H1 (cell line): Measurements from ENCODE around the gene ZFAND3. TPM values are rescaled to one million over a fixed set of nuclear protein-coding genes. Genes with fewer than 3 reads are reported as not detected.

Experiments used
- CTCF ChIA-PET: fragments of 300-600 bp; sonication (Branson Sonifier 250); formaldehyde crosslinking; loops from one replicate; lab custom pipeline; 2021; ENCODE audit not compliant: partially characterized antibody; lab: Charles Lee
- POLR2A ChIA-PET: fragments of 300-600 bp; sonication (Branson Sonifier 250); formaldehyde crosslinking; loops from one replicate; lab custom pipeline; 2021; ENCODE audit warnings: inconsistent platforms; ENCODE audit not compliant: partially characterized antibody; lab: Charles Lee
- DNase-seq, 2 experiments: peaks; one replicate each; pipeline versions ENCODE4 v3.0.0 to v3.0.0-alpha.2; 2010 to 2022; ENCODE audit warnings: low spot score in 2 of 2, low read depth in 1 of 2, mixed read lengths in 1 of 2
- FAIRE-seq: peaks from 2 replicates; lab custom pipeline; 2011; peaks lifted over from hg19 to GRCh38; lab: Jason Lieb, UNC
- H2AFZ ChIP-seq: 2 replicates; pipeline ENCODE4 v1.8.1; 2012; ENCODE audit warnings: low read length, inconsistent platforms
- H2AK5ac ChIP-seq: 2 replicates; pipeline ENCODE4 v1.6.1; 2013; ENCODE audit warnings: low read depth, low read length
- H2BK120ac ChIP-seq: replicated peaks from 2 replicates; pipeline ENCODE3; 2013; ENCODE audit warnings: low read depth, low read length, inconsistent platforms
- H2BK12ac ChIP-seq: 2 replicates; pipeline ENCODE4 v1.6.1; 2013; ENCODE audit warnings: low read depth, low read length
- H2BK15ac ChIP-seq: 2 replicates; pipeline ENCODE4 v1.6.1; 2013; ENCODE audit warnings: low read length
- H2BK20ac ChIP-seq: 2 replicates; pipeline ENCODE4 v1.6.1; 2013; ENCODE audit warnings: low read length
- H2BK5ac ChIP-seq: 2 replicates; pipeline ENCODE4 v1.6.1; 2013; ENCODE audit warnings: low read depth, low read length
- H3K14ac ChIP-seq: 2 replicates; pipeline ENCODE4 v1.6.1; 2013; ENCODE audit warnings: inconsistent platforms; ENCODE audit not compliant: insufficient read length
- H3K18ac ChIP-seq: 2 replicates; pipeline ENCODE4 v1.6.1; 2013; ENCODE audit warnings: low read length; ENCODE audit errors: extremely low read depth
- H3K23ac ChIP-seq: 2 replicates; pipeline ENCODE4 v1.6.1; 2013; ENCODE audit warnings: inconsistent platforms; ENCODE audit not compliant: insufficient read length
- H3K23me2 ChIP-seq: 2 replicates; pipeline ENCODE4 v1.6.1; 2013; ENCODE audit warnings: low read depth, low read length
- H3K27ac ChIP-seq: 2 replicates; pipeline ENCODE4 v1.6.1; 2011; ENCODE audit warnings: low read depth, low read length, inconsistent platforms
- H3K27me3 ChIP-seq, 4 experiments: replicated peaks in 1 of 4; 1 replicate in 1 of 4; 2 replicates in 3 of 4; pipeline versions ENCODE4 v1.6.1 to v1.8.1; 2011 to 2013; ENCODE audit warnings: low read length in 3 of 4, mild to moderate bottlenecking in 3 of 4, inconsistent platforms in 2 of 4, mixed read lengths in 2 of 4, moderate library complexity in 1 of 4; ENCODE audit not compliant: control insufficient read depth in 3 of 4, insufficient read depth in 3 of 4; ENCODE audit errors: extremely low read depth in 1 of 4
- H3K36me3 ChIP-seq, 4 experiments: 2 replicates each; pipeline versions ENCODE4 v1.6.1 to v1.8.1; 2011 to 2013; ENCODE audit warnings: mild to moderate bottlenecking in 4 of 4, low read length in 3 of 4, moderate library complexity in 2 of 4, control low read depth in 1 of 4, inconsistent platforms in 1 of 4; ENCODE audit not compliant: insufficient read depth in 4 of 4, control insufficient read depth in 2 of 4
- H3K4ac ChIP-seq: replicated peaks from 2 replicates; pipeline ENCODE3; 2013; ENCODE audit warnings: low read length, low read depth, mixed read lengths, inconsistent platforms; ENCODE audit not compliant: insufficient read length
- H3K4me1 ChIP-seq, 4 experiments: replicated peaks in 1 of 4; 1 replicate in 1 of 4; 2 replicates in 3 of 4; pipeline versions ENCODE4 v1.6.1 to v1.8.1; 2011 to 2013; ENCODE audit warnings: low read length in 3 of 4, inconsistent platforms in 2 of 4, mixed read lengths in 1 of 4; ENCODE audit not compliant: insufficient read depth in 4 of 4, control insufficient read depth in 3 of 4
- H3K4me2 ChIP-seq, 2 experiments: 2 replicates each; pipeline versions ENCODE4 v1.6.1 to v1.8.1; 2011 to 2013; ENCODE audit warnings: low read depth in 2 of 2, low read length in 2 of 2, control low read depth in 1 of 2, inconsistent platforms in 1 of 2, mild to moderate bottlenecking in 1 of 2; ENCODE audit not compliant: insufficient read depth in 1 of 2
- H3K4me3 ChIP-seq, 4 experiments: fragments of 200-600, 300-600 bp in 1 of 4; sonication (generic), shearing (Covaris generic), sonication (Bioruptor Twin) in 1 of 4; 2 replicates each; pipeline versions ENCODE4 v1.5.1 to v1.8.1; 2011 to 2016; ENCODE audit warnings: low read length in 4 of 4, low read depth in 3 of 4, control low read depth in 2 of 4, inconsistent platforms in 2 of 4, mild to moderate bottlenecking in 2 of 4, mixed read lengths in 1 of 4, moderate library complexity in 1 of 4; ENCODE audit not compliant: insufficient read depth in 2 of 4; ENCODE audit errors: extremely low read depth in 1 of 4
- H3K56ac ChIP-seq: replicated peaks from 2 replicates; pipeline ENCODE3; 2013; ENCODE audit warnings: low read depth, mild to moderate bottlenecking, mixed read lengths, low read length, inconsistent platforms; ENCODE audit not compliant: insufficient read length
- H3K79me1 ChIP-seq: 2 replicates; pipeline ENCODE4 v1.6.1; 2013; ENCODE audit warnings: low read depth, low read length, control low read depth
- H3K79me2 ChIP-seq, 2 experiments: 2 replicates each; pipeline versions ENCODE4 v1.6.1 to v1.8.1; 2012 to 2013; ENCODE audit warnings: low read length in 2 of 2, mild to moderate bottlenecking in 2 of 2, inconsistent platforms in 1 of 2; ENCODE audit not compliant: insufficient read depth in 2 of 2, control insufficient read depth in 1 of 2
- H3K9ac ChIP-seq, 4 experiments: replicated peaks in 1 of 4; 1 replicate in 1 of 4; 2 replicates in 3 of 4; pipeline versions ENCODE4 v1.6.1 to v1.8.1; 2011 to 2013; ENCODE audit warnings: low read depth in 3 of 4, low read length in 3 of 4, control low read depth in 2 of 4, mild to moderate bottlenecking in 2 of 4, moderate library complexity in 2 of 4, inconsistent platforms in 1 of 4; ENCODE audit errors: extremely low read depth in 1 of 4
- H3K9me3 ChIP-seq, 2 experiments: 2 replicates each; pipeline versions ENCODE4 v1.6.1 to v1.8.1; 2012 to 2013; ENCODE audit warnings: mild to moderate bottlenecking in 2 of 2, moderate library complexity in 2 of 2, control low read depth in 1 of 2, inconsistent platforms in 1 of 2, low read depth in 1 of 2, low read length in 1 of 2, mixed read lengths in 1 of 2; ENCODE audit not compliant: insufficient read depth in 2 of 2
- H4K20me1 ChIP-seq, 2 experiments: replicated peaks in 1 of 2; 2 replicates each; pipeline versions ENCODE3 to v1.8.1; 2011 to 2013; ENCODE audit warnings: inconsistent platforms in 2 of 2, low read length in 2 of 2, mild to moderate bottlenecking in 1 of 2; ENCODE audit not compliant: insufficient read depth in 2 of 2, control insufficient read depth in 1 of 2
- H4K5ac ChIP-seq: 2 replicates; pipeline ENCODE4 v1.6.1; 2013; ENCODE audit warnings: low read length, low read depth, mixed read lengths, inconsistent platforms; ENCODE audit not compliant: insufficient read length
- H4K8ac ChIP-seq: 2 replicates; pipeline ENCODE4 v1.8.0; 2013; ENCODE audit warnings: mild to moderate bottlenecking, moderate library complexity, low read length, inconsistent platforms; ENCODE audit not compliant: insufficient read depth; ENCODE audit errors: extremely low read depth
- H4K91ac ChIP-seq: replicated peaks from 2 replicates; pipeline ENCODE3; 2013; ENCODE audit warnings: low read length, mixed read lengths, inconsistent platforms; ENCODE audit not compliant: insufficient read length
- ASH2L ChIP-seq: fragments of 200-600, 300-600 bp; sonication (generic); IDR thresholded peaks from one replicate; pipeline ENCODE4 v1.7.1; 2017; ENCODE audit warnings: low read length
- CEBPB ChIP-seq: IDR thresholded peaks from 2 replicates; pipeline ENCODE4 v1.6.1; 2012; ENCODE audit warnings: low read depth, low read length
- EZH2 ChIP-seq: fragments of 200-600 bp; sonication (generic); IDR thresholded peaks from 2 replicates; pipeline ENCODE4 v1.7.1; 2012; ENCODE audit warnings: low read depth, mild to moderate bottlenecking, moderate library complexity, low read length, inconsistent platforms; ENCODE audit not compliant: severe bottlenecking
- JUND ChIP-seq: IDR thresholded peaks from 2 replicates; pipeline ENCODE4 v1.6.1; 2011; ENCODE audit warnings: mild to moderate bottlenecking, improper control_type of control experiment, low read length
- NANOG ChIP-seq: IDR thresholded peaks from 2 replicates; pipeline ENCODE4 v1.6.1; 2011; ENCODE audit warnings: low read length, low read depth, mild to moderate bottlenecking, inconsistent platforms; ENCODE audit not compliant: insufficient read depth, poor library complexity, severe bottlenecking
- SP1 ChIP-seq: IDR thresholded peaks from 2 replicates; pipeline ENCODE4 v1.6.1; 2011; ENCODE audit warnings: low read depth, low read length
- WGBS, 2 experiments: shearing (Covaris generic) in 1 of 2; methylation state at CpG; one replicate each; pipeline versions ENCODE4 v1.1.6 to v1.1.7; 2013 to 2015; ENCODE audit warnings: low lambda C conversion rate in 2 of 2, mixed read lengths in 2 of 2, inconsistent platforms in 1 of 2, low coverage in 1 of 2, missing lambda C conversion rate in 1 of 2; ENCODE audit not compliant: insufficient replicate concordance in 2 of 2, insufficient coverage in 1 of 2, insufficient read length in 1 of 2; ENCODE audit errors: extremely low coverage in 1 of 2, missing lambda C conversion rate in 1 of 2; 5-methylcytosine and 5-hydroxymethylcytosine counted together
- polyA plus RNA-seq, 7 experiments: library from polyadenylated mRNA; depleted of rRNA in 3 of 7; stranded (reverse) in 5 of 7; unstranded in 2 of 7; fragments of >200 nt in 5 of 7; fragments of 200-250 nt in 2 of 7; gene quantifications; 1 replicate in 5 of 7; 2 replicates in 1 of 7; 4 replicates in 1 of 7; pipeline versions ENCODE4 v1.2.1 to v1.2.3, GENCODE V29; 2011 to 2013; ENCODE audit warnings: missing spikeins in 2 of 7, mixed read lengths in 2 of 7
- total RNA-seq: library from RNA; stranded (reverse); fragmentation: NEBNext Ultra II Directional; extraction: Animal tissue kit (Norgen Biotek cat#: 25700); gene quantifications from 2 replicates; pipeline ENCODE4 v1.2.1, GENCODE V29; 2021

Gene ZFAND3
- total and polyA plus RNA-seq, 2 of the 8 experiments (the other 6 are each of a cell fraction or from before 2014, with no cell fraction given) = 13.0 to 51.3 TPM

DNA sequence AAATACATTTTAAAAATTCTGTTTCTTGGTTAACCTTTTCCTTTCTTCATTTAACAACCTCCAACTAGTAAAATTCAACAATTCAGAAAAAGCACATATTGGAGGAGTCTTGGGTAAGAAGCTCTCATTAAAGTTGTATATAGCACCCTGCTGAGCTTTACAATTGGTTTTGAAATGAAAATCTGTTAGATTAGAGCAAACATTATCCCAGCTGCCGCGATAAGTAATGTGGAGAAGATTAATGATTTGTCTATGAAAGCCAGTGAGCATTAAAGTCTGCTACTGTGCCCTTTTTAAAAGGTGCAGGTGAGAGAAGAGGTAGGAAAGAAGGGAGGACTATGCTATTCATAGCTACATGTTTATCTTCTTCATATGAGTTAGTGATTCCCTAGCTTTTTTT, 201.5 kb downstream of the ZFAND3 start:
- Histone ChIP-seq H2AK5ac (no peak overlapping the region), H3K56ac (no peak overlapping the region), H2BK20ac (no peak overlapping the region), H4K91ac (no peak overlapping the region), H4K20me1 (peaks cover 0 to 3% of the 10 kb centered on the region in 2 experiments), H2BK5ac (no peak overlapping the region), H3K23ac (no peak overlapping the region), H3K9me3 (no peaks in the 10 kb centered on the region; a peak in 1 of 4 replicates), H2BK12ac (no peak overlapping the region), H3K4ac (no peak overlapping the region), H3K4me3 (no peak overlapping the region), H3K79me1 (no peaks in the 10 kb centered on the region), H3K9ac (no peak overlapping the region), H2BK15ac (no peak overlapping the region), H3K4me2 (no peak overlapping the region), H3K23me2 (no peaks in the 10 kb centered on the region), H3K4me1 (no peaks in the 10 kb centered on the region), H3K79me2 (peaks cover 0 to 20% of the 10 kb centered on the region in 2 experiments; a peak in 2 of 4 replicates), H3K14ac (no peak overlapping the region), H3K27ac (no peak overlapping the region), H3K36me3 (no peaks in the 10 kb centered on the region), H4K8ac (no peak overlapping the region), H4K5ac (no peak overlapping the region), H3K27me3 (no peaks in the 10 kb centered on the region), H2BK120ac (no peak overlapping the region), H3K18ac (no peak overlapping the region), H2AFZ (no peak overlapping the region)
- 80% methylated on average over 2 of the region's 2 CpGs; no CpG with 5 or more reads in 1 of the 2 experiments for WGBS, 2 experiments
- no peak for FAIRE-seq
- CTCF ChIA-PET = interaction anchor here (0.8 to 1.7 kb wide), 2 partner anchors 9 to 14 kb away, joined by 3 to 6 read pairs; no protein-coding TSS in a partner anchor
- no peak for DNase-seq
- TF ChIP-seq JUND = no peak
- no peak for TF ChIP-seq NANOG
- no peak for TF ChIP-seq CEBPB
- no peak for TF ChIP-seq EZH2
- no peak for TF ChIP-seq SP1
- TF ChIP-seq ASH2L = no peak
- POLR2A ChIA-PET = no interaction called here
